ENCODE data around the gene STAT2. TPM values are rescaled to one million over a fixed set of nuclear protein-coding genes. Genes with fewer than 3 reads are reported as not detected.
"Not testable (repeated sequence)": the region's sequence is repeated elsewhere in the genome, so short reads cannot be mapped to it uniquely, and the experiment has no call there.

STAT2 gene
- polyA plus RNA-seq, 1 donor from 2014 or later: 87.7 TPM

GRCh38 chr12:56324206-56324605, 35.7 kb downstream of the STAT2 start:
- Mint-ChIP-seq H3K36me3 (peaks cover 7% of the 10 kb centered on the region), H3K27ac (no peak overlapping the region), H3K4me1 (peaks cover 0 to 3% (median 0%) of the 10 kb centered on the region in 3 donors), H3K4me3 (no peak overlapping the region), H3K9me3 (no peaks in the 10 kb centered on the region), H3K27me3 (no peaks in the 10 kb centered on the region)

- H3K9me3 Mint-ChIP-seq, H3K4me1 Mint-ChIP-seq, H3K36me3 Mint-ChIP-seq, H3K27me3 Mint-ChIP-seq, H3K4me3 Mint-ChIP-seq: not testable (repeated sequence)
- H3K27ac Mint-ChIP-seq: peak overlapping the region in 1 of 3 donors; percentile 48
These were observed 38.3 kb downstream of the STAT2 start for GRCh38 chr12:56321610-56322009.

- Mint-ChIP-seq H3K4me1 (peaks cover 0 to 6% (median 4%) of the 10 kb centered on the region in 3 donors), H3K36me3 (peaks cover 2% of the 10 kb centered on the region), H3K9me3 (no peaks in the 10 kb centered on the region), H3K27ac (no peak overlapping the region), H3K27me3 (no peaks in the 10 kb centered on the region), H3K4me3 (no peak overlapping the region)
These were observed 38.9 kb downstream of the STAT2 start for GRCh38 chr12:56321027-56321426.

GRCh38 chr12:56317675-56318074, 42.2 kb downstream of the STAT2 start:
- peaks cover 4 to 10% (median 4%) of the 10 kb centered on the region in 3 donors for H3K4me1 Mint-ChIP-seq
- H3K9me3 Mint-ChIP-seq: no peaks in the 10 kb centered on the region
- no peaks in the 10 kb centered on the region for H3K36me3 Mint-ChIP-seq
- H3K27ac Mint-ChIP-seq: no peak overlapping the region
- peak overlapping the region in 1 of 4 donors; percentile 53 for H3K4me3 Mint-ChIP-seq
- no peaks in the 10 kb centered on the region for H3K27me3 Mint-ChIP-seq

- H3K27me3 Mint-ChIP-seq: no peaks in the 10 kb centered on the region
- H3K4me1 Mint-ChIP-seq: peaks cover 3 to 10% (median 4%) of the 10 kb centered on the region in 3 donors
- H3K36me3 Mint-ChIP-seq: no peaks in the 10 kb centered on the region
- no peaks in the 10 kb centered on the region for H3K9me3 Mint-ChIP-seq
- H3K27ac Mint-ChIP-seq: peak within 1 kb of the TSS; percentile 95 to 99 (median 97)
- peak within 1 kb of the TSS; percentile 98 to 99 (median 99) for H3K4me3 Mint-ChIP-seq
These were observed 44.1 kb downstream of the STAT2 start, which contains the start of gene CNPY2 for GRCh38 chr12:56315622-56316473. TSS of gene CNPY2 (minus strand) at chr12:56315988. CDS start at chr12:56315217, 771 bp downstream.

GRCh38 chr12:56315249-56315621, 44.7 kb downstream of the STAT2 start:
- Mint-ChIP-seq H3K4me1 (peaks cover 3 to 10% (median 6%) of the 10 kb centered on the region in 3 donors), H3K9me3 (no peaks in the 10 kb centered on the region), H3K36me3 (no peaks in the 10 kb centered on the region), H3K27ac (peak overlapping the region; percentile 95 to 99 (median 97)), H3K27me3 (no peaks in the 10 kb centered on the region), H3K4me3 (peak overlapping the region; percentile 98 to 99 (median 99))

- Mint-ChIP-seq H3K36me3 (no peaks in the 10 kb centered on the region), H3K27ac (peak overlapping the region in 1 of 3 donors; percentile 53), H3K4me3 (no peak overlapping the region), H3K9me3 (no peaks in the 10 kb centered on the region), H3K4me1 (peaks cover 1 to 6% (median 4%) of the 10 kb centered on the region in 3 donors), H3K27me3 (no peaks in the 10 kb centered on the region)
These were observed 48.9 kb downstream of the STAT2 start for GRCh38 chr12:56311003-56311402.

GRCh38 chr12:56308714-56309113, 51.2 kb downstream of the STAT2 start:
- Mint-ChIP-seq H3K9me3 (no peaks in the 10 kb centered on the region), H3K4me1 (peaks cover 0 to 2% (median 0%) of the 10 kb centered on the region in 3 donors), H3K36me3 (no peaks in the 10 kb centered on the region), H3K4me3 (no peak overlapping the region), H3K27me3 (no peaks in the 10 kb centered on the region), H3K27ac (peak overlapping the region in 1 of 3 donors; percentile 13)

GRCh38 chr12:56307221-56307965, 52.5 kb downstream of the STAT2 start:
- H3K9me3 Mint-ChIP-seq: no peaks in the 10 kb centered on the region
- no peaks in the 10 kb centered on the region for H3K36me3 Mint-ChIP-seq
- H3K4me3 Mint-ChIP-seq: no peak overlapping the region
- no peaks in the 10 kb centered on the region for H3K27me3 Mint-ChIP-seq
- H3K4me1 Mint-ChIP-seq: peaks cover 1 to 4% (median 3%) of the 10 kb centered on the region in 3 donors
- H3K27ac Mint-ChIP-seq: no peak overlapping the region

- Mint-ChIP-seq H3K27me3 (no peaks in the 10 kb centered on the region), H3K9me3 (no peaks in the 10 kb centered on the region), H3K4me3 (no peak overlapping the region), H3K27ac (peak overlapping the region in 1 of 3 donors; percentile 23), H3K4me1 (peaks cover 13 to 21% (median 19%) of the 10 kb centered on the region in 3 donors), H3K36me3 (no peaks in the 10 kb centered on the region)
These were observed 54.9 kb downstream of the STAT2 start for GRCh38 chr12:56304872-56305590.

GRCh38 chr12:56304276-56304675, 55.6 kb downstream of the STAT2 start:
- H3K4me3 Mint-ChIP-seq: no peak overlapping the region
- no peaks in the 10 kb centered on the region for H3K9me3 Mint-ChIP-seq
- no peaks in the 10 kb centered on the region for H3K36me3 Mint-ChIP-seq
- H3K4me1 Mint-ChIP-seq: peaks cover 14 to 27% (median 21%) of the 10 kb centered on the region in 3 donors
- no peaks in the 10 kb centered on the region for H3K27me3 Mint-ChIP-seq
- peak overlapping the region in 2 of 3 donors; percentile 53 to 59 for H3K27ac Mint-ChIP-seq

- H3K4me3 Mint-ChIP-seq: peak overlapping the region; percentile 89 to 98 (median 97)
- no peaks in the 10 kb centered on the region for H3K36me3 Mint-ChIP-seq
- H3K4me1 Mint-ChIP-seq: peaks cover 38 to 50% (median 49%) of the 10 kb centered on the region in 3 donors
- H3K27ac Mint-ChIP-seq: peak overlapping the region; percentile 90 to 99 (median 98)
- H3K9me3 Mint-ChIP-seq: no peaks in the 10 kb centered on the region
- H3K27me3 Mint-ChIP-seq: no peaks in the 10 kb centered on the region
These were observed 59.1 kb downstream of the STAT2 start for GRCh38 chr12:56300644-56301464.

- Mint-ChIP-seq H3K36me3 (no peaks in the 10 kb centered on the region), H3K9me3 (no peaks in the 10 kb centered on the region), H3K27ac (peak within 1 kb of the TSS; percentile 90 to 99 (median 98)), H3K4me1 (peaks cover 38 to 50% (median 49%) of the 10 kb centered on the region in 3 donors), H3K4me3 (peak within 1 kb of the TSS; percentile 89 to 98 (median 97)), H3K27me3 (no peaks in the 10 kb centered on the region)
These were observed 59.9 kb downstream of the STAT2 start, which contains the start of gene CS for GRCh38 chr12:56299853-56300643. TSS of gene CS (minus strand) at chr12:56300330. CDS start at chr12:56300201, 129 bp downstream.
